Activated T-cell treated with anti-CD3 and anti-CD28 coated beads for 24 hours (primary cell): ENCODE results near the gene GPD1L.
"Not testable (repeated sequence)": the region's sequence is repeated elsewhere in the genome, so short reads cannot be mapped to it uniquely, and the experiment has no call there.

Experiments used
- DNase-seq: peaks from one replicate; pipeline ENCODE4 v3.0.0-alpha.2; 2020; ENCODE audit warnings: low read depth

Gene GPD1L

GRCh38 chr3:32105291-32106131, 909 bp upstream of the GPD1L start:
- no peak for DNase-seq

DNA sequence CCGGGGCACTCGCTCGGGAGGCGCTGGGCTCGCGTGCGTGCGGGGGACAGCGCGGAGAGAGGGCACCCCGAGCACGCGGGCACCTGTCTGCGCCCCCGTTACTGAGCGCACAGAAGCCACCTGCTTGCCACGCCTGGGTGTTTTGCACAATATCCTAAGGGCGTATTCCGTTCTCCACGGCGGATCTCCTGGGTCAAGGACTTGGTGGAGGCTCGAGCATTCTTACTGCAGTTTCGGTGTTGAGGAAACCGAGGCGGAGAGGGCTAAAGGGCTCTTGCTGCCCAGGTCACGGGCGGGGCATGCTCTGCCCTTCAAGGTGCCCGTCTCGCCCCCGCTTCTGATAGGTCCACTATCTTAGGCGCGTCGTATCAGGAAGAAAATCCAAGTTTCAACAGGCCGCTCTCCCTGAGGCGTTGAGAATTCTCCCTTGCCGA, 526 bp downstream of the GPD1L start:
- DNase-seq: no peak

GRCh38 chr3:32108224-32108623, 1.8 kb downstream of the GPD1L start:
- not testable (repeated sequence) for DNase-seq

DNA sequence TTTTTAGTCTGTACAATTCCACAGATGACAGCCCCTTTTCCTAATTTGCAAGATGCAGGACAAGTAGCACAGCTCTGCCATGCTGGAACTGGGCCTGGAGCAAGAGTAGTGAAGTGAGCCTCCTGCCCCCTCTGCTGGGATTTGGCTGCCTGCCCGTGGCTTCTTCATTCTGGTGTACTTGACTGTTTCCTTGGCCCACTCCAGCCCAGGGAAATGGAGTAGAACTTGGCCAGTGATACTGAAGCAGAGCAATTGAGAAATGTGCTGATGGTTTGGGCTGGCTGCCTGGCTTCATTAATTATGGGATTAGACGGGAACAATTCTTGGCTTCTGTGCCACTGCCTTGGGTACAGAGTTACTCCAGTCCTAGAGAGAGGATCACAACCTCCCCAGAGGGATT, 2.8 kb downstream of the GPD1L start:
- no peak for DNase-seq

GRCh38 chr3:32110233-32110760, 3.9 kb downstream of the GPD1L start:
- DNase-seq: no peak

DNA sequence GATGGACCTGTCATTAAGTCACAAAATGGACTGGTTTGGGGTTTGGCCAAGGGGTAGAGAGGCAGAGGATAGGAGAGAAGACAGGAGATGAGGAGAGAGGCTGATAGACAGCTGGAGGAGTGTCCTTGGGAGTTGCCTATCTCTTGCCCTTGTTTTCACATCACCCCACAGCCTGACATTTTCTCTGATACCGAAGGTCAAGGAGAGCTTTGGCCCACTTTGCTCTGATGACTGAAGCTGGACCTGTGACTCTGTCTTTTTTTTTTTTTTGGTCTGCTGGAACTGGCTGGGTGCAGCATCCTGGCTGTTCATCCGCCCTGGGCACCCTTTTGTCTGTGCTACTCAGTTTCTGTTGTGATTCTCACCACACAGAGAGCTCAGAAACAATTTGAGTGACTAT, 5.1 kb downstream of the GPD1L start:
- DNase-seq: no peak

DNA sequence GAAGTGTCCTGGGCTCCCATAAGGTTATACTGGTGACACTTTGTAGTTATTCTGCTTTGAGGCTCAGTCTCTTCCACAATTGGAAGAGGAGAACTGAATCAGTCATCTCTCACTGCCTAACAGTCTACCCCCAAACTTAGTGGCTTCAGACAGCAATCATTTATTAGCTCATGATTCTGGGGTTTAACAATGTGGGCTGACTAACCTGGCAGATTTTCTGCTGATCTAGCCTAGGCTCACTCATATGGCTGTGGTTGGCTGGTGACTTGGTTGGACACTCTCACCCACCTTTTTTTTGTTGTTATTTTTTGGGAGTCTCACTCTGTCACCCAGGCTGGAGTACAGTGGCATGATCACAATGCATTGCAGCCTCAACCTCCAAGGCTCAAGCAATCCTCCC, 7.1 kb downstream of the GPD1L start:
- DNase-seq: no peak

- DNase-seq: no peak
These were observed 7.6 kb downstream of the GPD1L start for GRCh38 chr3:32113981-32114545.

- peak; percentile 48 for DNase-seq
These were observed 8.3 kb downstream of the GPD1L start for GRCh38 chr3:32114546-32115386.

DNA sequence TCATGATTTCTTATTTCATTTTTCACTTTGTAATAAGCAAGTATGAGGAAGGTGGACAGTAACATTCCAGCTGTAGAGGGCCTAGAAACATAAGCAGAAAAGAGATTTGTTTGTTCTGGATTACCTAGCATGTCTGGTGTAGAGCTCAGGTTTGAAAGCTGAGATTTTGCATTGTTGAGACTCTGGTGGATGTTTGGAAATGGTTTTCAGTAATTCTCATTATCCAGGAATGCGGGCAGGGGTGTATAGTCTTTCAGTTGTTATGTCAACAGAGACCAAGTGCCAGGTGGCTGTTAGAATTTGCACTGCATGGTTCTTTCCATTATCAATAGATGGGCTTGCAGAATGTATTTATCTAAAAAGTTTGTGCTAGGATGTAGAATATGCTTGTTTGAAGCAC, 10.9 kb downstream of the GPD1L start:
- no peak for DNase-seq

- no peak for DNase-seq
These were observed 11.8 kb downstream of the GPD1L start for GRCh38 chr3:32118215-32118614.

DNA sequence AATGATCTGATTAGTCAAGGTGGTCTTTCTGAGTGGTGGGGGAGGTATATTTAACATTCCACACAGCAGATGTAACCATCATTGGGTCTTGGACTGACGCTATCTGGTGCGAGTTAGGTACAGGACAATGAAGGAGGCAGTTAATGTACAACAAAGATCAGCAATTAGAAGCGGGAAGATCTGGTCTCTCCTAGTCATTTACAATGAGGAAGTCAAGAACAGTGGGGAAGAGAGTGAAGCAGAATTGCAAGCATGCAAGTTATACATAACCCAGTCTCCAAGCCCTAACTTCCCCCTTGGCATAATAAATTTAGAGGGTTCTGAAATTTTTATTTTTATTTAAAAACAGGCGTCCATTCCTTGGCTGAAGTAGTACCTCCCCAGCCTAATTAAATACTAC, 14.1 kb downstream of the GPD1L start:
- DNase-seq: no peak

- DNase-seq: no peak
These were observed 14.7 kb downstream of the GPD1L start for GRCh38 chr3:32121137-32121536.

GRCh38 chr3:32123620-32124019, 17.2 kb downstream of the GPD1L start:
- no peak for DNase-seq

DNA sequence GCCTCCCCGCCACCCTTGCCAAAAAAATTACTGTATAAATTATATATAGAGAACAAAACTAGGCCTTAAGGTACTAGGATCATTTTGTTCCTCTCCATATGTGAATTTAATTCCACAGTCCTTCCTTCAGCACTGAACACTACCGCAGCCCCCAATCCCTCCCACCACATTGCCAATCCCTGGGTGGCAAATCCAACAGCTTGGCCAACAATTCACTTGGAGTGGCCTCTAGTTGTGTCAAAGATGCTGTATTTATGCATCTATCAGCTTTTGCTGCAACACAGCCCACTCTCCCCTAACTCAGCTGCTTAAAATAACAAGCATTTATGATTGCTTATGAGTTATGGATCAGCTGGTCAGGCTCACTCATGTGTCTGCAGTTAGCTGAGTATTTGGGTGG, 18.6 kb downstream of the GPD1L start:
- DNase-seq: no peak

DNA sequence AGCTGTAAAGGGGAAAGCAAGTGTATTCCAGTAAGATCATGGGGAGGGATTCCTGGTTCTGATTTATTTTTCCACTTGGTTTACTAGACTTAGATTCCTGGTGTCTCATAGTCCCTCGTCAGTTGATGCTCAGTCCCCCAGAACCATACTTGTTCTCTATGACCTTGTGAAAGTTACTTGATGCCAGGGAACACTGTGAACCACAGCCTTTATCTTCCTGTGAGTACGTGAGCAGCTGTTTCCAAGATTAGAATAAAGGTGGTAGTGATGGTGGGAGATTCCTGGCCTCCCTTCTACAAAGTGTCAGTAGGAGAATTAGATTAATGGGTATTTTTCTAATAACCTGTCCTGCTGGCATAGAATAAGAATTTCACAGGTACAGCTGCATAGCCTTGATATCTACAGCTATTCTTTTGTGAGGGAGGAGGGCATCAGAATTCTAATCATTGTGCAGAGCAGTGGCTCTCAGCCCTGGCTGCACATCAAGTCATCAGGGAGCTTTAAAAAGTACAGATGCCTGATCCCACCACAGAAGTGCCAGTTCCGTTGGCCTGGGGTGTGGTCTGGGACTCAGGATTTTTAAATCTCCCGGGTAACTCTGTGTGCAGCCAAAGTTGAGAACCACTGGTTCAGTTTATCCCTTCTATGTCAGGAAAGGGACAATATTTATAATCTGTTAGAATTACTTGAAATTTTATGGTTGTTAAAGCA, 20.0 kb downstream of the GPD1L start:
- DNase-seq: no peak

GRCh38 chr3:32127219-32127826, 20.9 kb downstream of the GPD1L start:
- DNase-seq: no peak

DNA sequence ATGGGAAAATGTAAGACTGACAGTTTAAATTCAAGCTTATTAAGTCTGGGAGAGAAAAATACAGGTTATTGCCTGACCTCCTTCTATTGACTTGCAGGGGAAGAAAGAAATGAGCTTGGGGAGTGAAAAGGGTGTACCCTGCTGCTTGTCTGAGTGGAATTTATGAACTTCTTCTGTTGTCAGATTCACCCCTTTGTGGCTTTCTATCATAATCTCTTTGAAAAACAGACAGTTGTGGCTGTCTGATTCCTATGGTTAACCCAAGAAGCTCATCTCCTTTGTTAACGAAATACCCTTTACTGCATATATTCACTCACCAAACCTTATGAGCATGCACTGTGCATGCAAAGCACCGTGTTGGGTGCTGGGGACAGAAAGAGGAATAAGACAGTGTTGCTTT, 22.5 kb downstream of the GPD1L start:
- no peak for DNase-seq

DNA sequence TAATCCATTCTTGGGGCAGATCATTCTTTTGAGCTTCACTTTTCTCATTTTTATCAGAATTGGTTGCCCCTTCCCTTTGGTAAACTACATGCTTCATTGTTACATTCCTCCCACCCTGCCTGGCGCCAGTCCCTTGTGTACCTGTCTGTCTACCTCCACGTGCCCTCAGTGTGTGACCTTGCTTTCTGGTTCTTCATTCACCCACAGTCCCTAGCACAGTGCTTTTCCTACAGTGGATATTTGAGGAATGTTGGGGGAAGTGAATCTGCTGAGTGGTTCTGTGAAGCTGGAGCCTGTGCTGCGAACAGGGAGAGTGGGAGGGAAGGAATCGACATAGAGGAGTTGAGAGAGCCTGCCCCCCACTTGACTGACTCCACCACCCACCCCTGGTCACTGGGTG, 23.4 kb downstream of the GPD1L start:
- DNase-seq: no peak

DNA sequence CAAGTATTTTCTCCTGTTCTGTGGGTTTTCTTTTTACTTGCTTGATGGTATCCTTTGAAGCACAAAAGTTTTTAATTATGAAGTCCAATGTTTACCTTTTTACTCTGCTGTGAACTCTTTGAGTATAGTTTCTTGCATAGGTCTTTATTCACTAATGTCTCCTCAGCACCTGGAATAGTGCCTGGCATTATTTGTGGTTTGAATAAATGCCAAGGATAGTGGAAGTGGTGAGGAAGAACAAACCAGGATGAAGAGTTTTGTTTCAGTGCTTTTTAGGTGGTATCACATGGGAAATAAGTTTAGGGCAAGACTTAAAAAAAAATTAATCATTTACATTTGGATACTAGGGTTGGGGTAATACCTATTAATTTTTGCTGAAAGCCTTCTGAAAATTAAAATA, 25.7 kb downstream of the GPD1L start:
- no peak for DNase-seq

DNA sequence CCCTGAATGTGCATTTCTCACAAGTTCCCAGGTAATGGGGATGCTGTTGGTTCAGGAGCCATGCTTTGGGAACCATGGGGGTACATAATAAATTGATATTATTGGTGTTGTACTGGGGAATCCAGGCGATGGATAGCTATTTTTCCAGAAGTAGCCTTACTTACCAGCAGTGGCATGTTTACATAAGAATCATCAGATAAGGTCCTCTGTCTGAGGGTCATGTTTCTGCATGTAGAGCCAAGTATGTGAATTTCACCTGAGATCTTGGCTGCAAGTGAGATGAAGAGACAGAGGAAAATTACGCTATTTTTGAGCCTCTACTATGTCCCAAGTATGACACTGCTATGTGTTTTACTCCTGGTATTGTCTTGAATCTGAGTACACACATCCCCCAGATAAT, 26.3 kb downstream of the GPD1L start:
- no peak for DNase-seq

GRCh38 chr3:32136703-32137102, 30.3 kb downstream of the GPD1L start:
- DNase-seq: no peak
